RPMI7951 (cell line): ENCODE measurements around the gene SDR39U1. TPM values are rescaled to one million over a fixed set of nuclear protein-coding genes. Genes with fewer than 3 reads are reported as not detected.
A peak's percentile ranks its signal among the peaks of the same experiment; 100 is the strongest.

Experiments used
- DNase-seq: peaks from one replicate; pipeline ENCODE4 v3.0.0-alpha.2; 2012; ENCODE audit warnings: low read depth
- total RNA-seq: library from RNA; depleted of rRNA; stranded (reverse); fragments of >200 nt; shearing (Covaris generic); gene quantifications from 2 replicates; pipeline ENCODE4 v1.2.3, GENCODE V29; 2014

SDR39U1 gene
- total RNA-seq, 1 experiment from 2014 or later: 17.1 TPM

GRCh38 chr14:24411443-24412389, 30.9 kb downstream of the SDR39U1 start:
- DNase-seq: peak; percentile 54

- DNase-seq: no peak
Observed at GRCh38 chr14:24409956-24410355, 32.6 kb downstream of the SDR39U1 start.

- no peak for DNase-seq
Observed at GRCh38 chr14:24409192-24409591, 33.4 kb downstream of the SDR39U1 start.

- DNase-seq: no peak
Observed at GRCh38 chr14:24408764-24409163, 33.8 kb downstream of the SDR39U1 start.

- DNase-seq: no peak
Observed at GRCh38 chr14:24407608-24408325, 34.8 kb downstream of the SDR39U1 start.

GRCh38 chr14:24406416-24406815, 36.2 kb downstream of the SDR39U1 start:
- no peak for DNase-seq

GRCh38 chr14:24404814-24405213, 37.8 kb downstream of the SDR39U1 start:
- no peak for DNase-seq

GRCh38 chr14:24403294-24403998, 39.1 kb downstream of the SDR39U1 start:
- peak; percentile 61 for DNase-seq

- DNase-seq: no peak
Observed at GRCh38 chr14:24401810-24402702, 40.5 kb downstream of the SDR39U1 start.

GRCh38 chr14:24399999-24400718, 42.4 kb downstream of the SDR39U1 start:
- no peak for DNase-seq

GRCh38 chr14:24399447-24399822, 43.1 kb downstream of the SDR39U1 start:
- DNase-seq: no peak

GRCh38 chr14:24398653-24399446, 43.7 kb downstream of the SDR39U1 start, which contains the start of gene NYNRIN:
Gene NYNRIN, plus strand, starts transcription at chr14:24399003. Its CDS starts 244 bp downstream, at chr14:24399247.
- DNase-seq: peak; percentile 17

- no peak for DNase-seq
Observed at GRCh38 chr14:24398293-24398652, 44.3 kb downstream of the SDR39U1 start.

GRCh38 chr14:24397639-24398292, 44.8 kb downstream of the SDR39U1 start:
- DNase-seq: no peak

- DNase-seq: no peak
Observed at GRCh38 chr14:24395609-24396582, 46.7 kb downstream of the SDR39U1 start.

- DNase-seq: no peak
Observed at GRCh38 chr14:24394275-24394674, 48.3 kb downstream of the SDR39U1 start.

GRCh38 chr14:24392325-24393091, 50.1 kb downstream of the SDR39U1 start:
- no peak for DNase-seq
